Transverse colon (tissue), 3 donors: ENCODE data around the gene EML4.
"Not testable (repeated sequence)": the region's sequence is repeated elsewhere in the genome, so short reads cannot be mapped to it uniquely, and the experiment has no call there.

Source experiments
- CTCF ChIP-seq, 5 experiments: fragments of 200-600 bp in 3 of 5; fragments of 450-650 bp in 2 of 5; sonication (generic) in 3 of 5; IDR thresholded peaks; 1 replicate in 2 of 5; 2 replicates in 3 of 5; pipeline ENCODE4 v1.5.1; 2016 to 2017; ENCODE audit warnings: antibody characterized with exemption in 5 of 5, inconsistent platforms in 3 of 5, mild to moderate bottlenecking in 2 of 5, moderate library complexity in 1 of 5
- POLR2A ChIP-seq: fragments of 450-650 bp; IDR thresholded peaks from one replicate; pipeline ENCODE4 v1.6.1; 2016; ENCODE audit warnings: antibody characterized with exemption, mild to moderate bottlenecking, moderate library complexity

- not testable (repeated sequence) for TF ChIP-seq CTCF (IDR thresholded peaks at IDR 0.05); POLR2A
Measured at GRCh38 chr2:42380026-42380425, 210.9 kb downstream of the EML4 start.
